Peyer's patch (tissue), 4 donors: ENCODE data around the gene RUNX1. TPM values are rescaled to one million over a fixed set of nuclear protein-coding genes. Genes with fewer than 3 reads are reported as not detected.

ENCODE experiments used
- DNase-seq, 3 donors: peaks; one replicate each; pipeline ENCODE4 v3.0.0-alpha.2; 2017 to 2019
- H3K27ac ChIP-seq, 4 donors: fragments of 200-600 bp; sonication (generic); one replicate each; pipeline ENCODE4 v1.5.1; 2016 to 2019
- H3K27me3 ChIP-seq, 2 donors: fragments of 200-600 bp; sonication (generic); one replicate each; pipeline ENCODE4 v1.5.1; 2019
- H3K36me3 ChIP-seq, 3 donors: fragments of 200-600 bp; sonication (generic); one replicate each; pipeline ENCODE4 v1.5.1; 2016 to 2019
- H3K4me1 ChIP-seq, 4 donors: fragments of 200-600 bp; sonication (generic); one replicate each; pipeline ENCODE4 v1.5.1; 2016 to 2019
- H3K4me3 ChIP-seq, 4 donors: fragments of 200-600 bp; sonication (generic); 1 replicate in 3 of 4; 2 replicates in 1 of 4; pipeline ENCODE4 v1.5.1; 2016 to 2019; ENCODE audit warnings: mild to moderate bottlenecking in 1 of 4
- H3K9me3 ChIP-seq, 4 donors: fragments of 200-600 bp; sonication (generic); one replicate each; pipeline ENCODE4 v1.5.1; 2016 to 2019; ENCODE audit warnings: mild to moderate bottlenecking in 1 of 4
- POLR2A ChIP-seq, 2 donors: fragments of 450-650 bp; IDR thresholded peaks; one replicate each; pipeline ENCODE4 v1.5.1; 2017; ENCODE audit warnings: antibody characterized with exemption in 2 of 2, mild to moderate bottlenecking in 2 of 2, moderate library complexity in 2 of 2
- total RNA-seq, 4 donors: library from RNA; depleted of rRNA; stranded (reverse); fragments of >200 nt; gene quantifications; one replicate each; pipeline ENCODE4 v1.1.0, GENCODE V29; 2016
- TF ChIP-seq, protein P1 (sequence below), 6 experiments: fragments of 450-650 bp in 4 of 6; fragments of 200-600 bp in 2 of 6; sonication (generic) in 1 of 6; IDR thresholded peaks; one replicate each; pipeline ENCODE4 v1.5.1; 2017 to 2019; ENCODE audit warnings: antibody characterized with exemption in 6 of 6, mild to moderate bottlenecking in 3 of 6, moderate library complexity in 1 of 6

RUNX1 gene
- total RNA-seq, 4 donors from 2014 or later, result 15.1 to 80.9 (median 24.1) TPM

- Histone ChIP-seq H3K4me3 (no peak overlapping the region), H3K27ac (no peak overlapping the region), H3K4me1 (no peaks in the 10 kb centered on the region), H3K36me3 (no peaks in the 10 kb centered on the region), H3K27me3 (no peaks in the 10 kb centered on the region), H3K9me3 (no peaks in the 10 kb centered on the region)
- TF ChIP-seq, protein P1, sequence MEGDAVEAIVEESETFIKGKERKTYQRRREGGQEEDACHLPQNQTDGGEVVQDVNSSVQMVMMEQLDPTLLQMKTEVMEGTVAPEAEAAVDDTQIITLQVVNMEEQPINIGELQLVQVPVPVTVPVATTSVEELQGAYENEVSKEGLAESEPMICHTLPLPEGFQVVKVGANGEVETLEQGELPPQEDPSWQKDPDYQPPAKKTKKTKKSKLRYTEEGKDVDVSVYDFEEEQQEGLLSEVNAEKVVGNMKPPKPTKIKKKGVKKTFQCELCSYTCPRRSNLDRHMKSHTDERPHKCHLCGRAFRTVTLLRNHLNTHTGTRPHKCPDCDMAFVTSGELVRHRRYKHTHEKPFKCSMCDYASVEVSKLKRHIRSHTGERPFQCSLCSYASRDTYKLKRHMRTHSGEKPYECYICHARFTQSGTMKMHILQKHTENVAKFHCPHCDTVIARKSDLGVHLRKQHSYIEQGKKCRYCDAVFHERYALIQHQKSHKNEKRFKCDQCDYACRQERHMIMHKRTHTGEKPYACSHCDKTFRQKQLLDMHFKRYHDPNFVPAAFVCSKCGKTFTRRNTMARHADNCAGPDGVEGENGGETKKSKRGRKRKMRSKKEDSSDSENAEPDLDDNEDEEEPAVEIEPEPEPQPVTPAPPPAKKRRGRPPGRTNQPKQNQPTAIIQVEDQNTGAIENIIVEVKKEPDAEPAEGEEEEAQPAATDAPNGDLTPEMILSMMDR (IDR thresholded peaks at IDR 0.05), result no peak
- TF ChIP-seq POLR2A (IDR thresholded peaks at IDR 0.05), result no peak
- DNase-seq, result no peak
Observed at GRCh38 chr21:34919406-34919805, 129.7 kb downstream of the RUNX1 start.

- Histone ChIP-seq H3K36me3 (no peaks in the 10 kb centered on the region), H3K27ac (no peak overlapping the region), H3K27me3 (no peaks in the 10 kb centered on the region), H3K4me1 (no peaks in the 10 kb centered on the region), H3K4me3 (no peak overlapping the region), H3K9me3 (no peaks in the 10 kb centered on the region)
- DNase-seq, result no peak
- TF ChIP-seq, protein P1 (IDR thresholded peaks at IDR 0.05), result no peak
- no peak for TF ChIP-seq POLR2A (IDR thresholded peaks at IDR 0.05)
Observed at GRCh38 chr21:34916446-34916845, 132.7 kb downstream of the RUNX1 start.

GRCh38 chr21:34915364-34915841, 133.7 kb downstream of the RUNX1 start:
- Histone ChIP-seq H3K9me3 (no peaks in the 10 kb centered on the region), H3K4me1 (no peaks in the 10 kb centered on the region), H3K36me3 (no peaks in the 10 kb centered on the region), H3K27ac (no peak overlapping the region), H3K4me3 (no peak overlapping the region), H3K27me3 (no peaks in the 10 kb centered on the region)
- DNase-seq, result no peak
- no peak for TF ChIP-seq POLR2A (IDR thresholded peaks at IDR 0.05)

- TF ChIP-seq POLR2A (IDR thresholded peaks at IDR 0.05), result no peak
- TF ChIP-seq, protein P1 (IDR thresholded peaks at IDR 0.05), result no peak
- Histone ChIP-seq H3K9me3 (no peaks in the 10 kb centered on the region), H3K27me3 (no peaks in the 10 kb centered on the region), H3K4me3 (no peak overlapping the region), H3K27ac (no peak overlapping the region), H3K4me1 (peaks cover 0 to 4% (median 0%) of the 10 kb centered on the region in 4 donors), H3K36me3 (no peaks in the 10 kb centered on the region)
- no peak for DNase-seq
Observed at GRCh38 chr21:34914239-34914638, 134.9 kb downstream of the RUNX1 start.

- H3K27ac ChIP-seq, result no peak overlapping the region
- no peaks in the 10 kb centered on the region for H3K36me3 ChIP-seq
- H3K4me3 ChIP-seq, result no peak overlapping the region
- TF ChIP-seq, protein P1 (IDR thresholded peaks at IDR 0.05), result no peak
- no peak for TF ChIP-seq POLR2A (IDR thresholded peaks at IDR 0.05)
- peaks cover 0 to 4% (median 0%) of the 10 kb centered on the region in 4 donors for H3K4me1 ChIP-seq
- DNase-seq, result no peak
- no peaks in the 10 kb centered on the region for H3K27me3 ChIP-seq
- H3K9me3 ChIP-seq, result no peaks in the 10 kb centered on the region
Observed at GRCh38 chr21:34913811-34914210, 135.3 kb downstream of the RUNX1 start.

GRCh38 chr21:34912022-34912945, 136.8 kb downstream of the RUNX1 start:
- no peaks in the 10 kb centered on the region for H3K27me3 ChIP-seq
- no peak overlapping the region for H3K27ac ChIP-seq
- no peaks in the 10 kb centered on the region for H3K36me3 ChIP-seq
- TF ChIP-seq, protein P1 (IDR thresholded peaks at IDR 0.05), result no peak
- TF ChIP-seq POLR2A (IDR thresholded peaks at IDR 0.05), result no peak
- no peak for DNase-seq
- no peaks in the 10 kb centered on the region for H3K9me3 ChIP-seq
- peaks cover 0 to 4% (median 0%) of the 10 kb centered on the region in 4 donors for H3K4me1 ChIP-seq
- H3K4me3 ChIP-seq, result no peak overlapping the region
